HG03571 (cell line): ENCODE measurements around the gene CD28.
A peak's percentile ranks its signal among the peaks of the same experiment; 100 is the strongest.

Source experiments
- ATAC-seq: cut with Tn5 transposase; IDR thresholded peaks from one replicate; pipeline ENCODE4 v1.9.1; 2021; ENCODE audit not compliant: unreplicated experiment

The CD28 gene

GRCh38 chr2:203713381-203713780 lies 6.9 kb downstream of the CD28 start:
- ATAC-seq, result no peak

- no peak for ATAC-seq
Measured at GRCh38 chr2:203714112-203714511, 7.7 kb downstream of the CD28 start.

- no peak for ATAC-seq
Measured at GRCh38 chr2:203715744-203716143, 9.3 kb downstream of the CD28 start.

- peak; percentile 87 for ATAC-seq
Measured at GRCh38 chr2:203718087-203718486, 11.6 kb downstream of the CD28 start.

- ATAC-seq, result no peak
Measured at GRCh38 chr2:203719456-203720410, 13.3 kb downstream of the CD28 start.

GRCh38 chr2:203720915-203721672 lies 14.7 kb downstream of the CD28 start:
- ATAC-seq, result no peak

- ATAC-seq, result no peak
Measured at GRCh38 chr2:203721781-203722300, 15.4 kb downstream of the CD28 start.

- no peak for ATAC-seq
Measured at GRCh38 chr2:203722411-203722810, 16.0 kb downstream of the CD28 start.

GRCh38 chr2:203728321-203728720 lies 21.9 kb downstream of the CD28 start:
- no peak for ATAC-seq

- peak; percentile 59 for ATAC-seq
Measured at GRCh38 chr2:203730076-203730729, 23.8 kb downstream of the CD28 start.

GRCh38 chr2:203730883-203731282 lies 24.4 kb downstream of the CD28 start:
- no peak for ATAC-seq

GRCh38 chr2:203732092-203732952 lies 25.9 kb downstream of the CD28 start:
- no peak for ATAC-seq

GRCh38 chr2:203732953-203733510 lies 26.6 kb downstream of the CD28 start:
- no peak for ATAC-seq

GRCh38 chr2:203733684-203734083 lies 27.2 kb downstream of the CD28 start:
- no peak for ATAC-seq

- ATAC-seq, result no peak
Measured at GRCh38 chr2:203734276-203734983, 28.0 kb downstream of the CD28 start.

GRCh38 chr2:203737360-203737759 lies 30.9 kb downstream of the CD28 start:
- no peak for ATAC-seq

- no peak for ATAC-seq
Measured at GRCh38 chr2:203739351-203739750, 32.9 kb downstream of the CD28 start.

GRCh38 chr2:203740871-203741281 lies 34.4 kb downstream of the CD28 start:
- ATAC-seq, result no peak

GRCh38 chr2:203741566-203741965 lies 35.1 kb downstream of the CD28 start:
- ATAC-seq, result no peak
